GM21737 (cell line): ENCODE data around the gene SEMA4D.

Source experiments
- ATAC-seq: cut with Tn5 transposase; IDR thresholded peaks from one replicate; pipeline ENCODE4 v1.9.1; 2021; ENCODE audit warnings: mild to moderate bottlenecking, moderate library complexity; ENCODE audit not compliant: unreplicated experiment

SEMA4D gene

GRCh38 chr9:89446261-89446960 is 51.5 kb downstream of the SEMA4D start:
- ATAC-seq: no peak

DNA sequence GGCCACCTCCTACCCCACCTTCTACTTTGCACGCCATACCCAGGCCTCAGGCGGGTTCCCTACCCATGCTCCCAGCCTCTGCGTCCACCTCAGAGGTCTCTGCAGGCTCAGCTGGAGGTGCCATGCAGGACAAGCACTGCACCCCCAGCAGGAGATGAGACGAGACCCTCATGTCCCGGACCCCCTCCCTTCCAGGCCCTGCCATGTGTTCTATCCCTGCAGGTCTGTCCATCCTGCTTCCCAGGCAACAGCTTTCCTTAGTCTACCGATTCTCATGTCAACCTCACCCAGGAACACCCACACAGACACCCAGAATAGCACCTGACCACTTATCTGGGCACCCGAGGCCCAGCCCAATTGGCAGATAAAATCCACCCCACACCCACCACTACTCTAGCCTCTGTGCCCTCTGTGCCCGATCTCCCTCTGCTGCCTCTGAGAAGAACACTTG is 52.1 kb downstream of the SEMA4D start:
- no peak for ATAC-seq

DNA sequence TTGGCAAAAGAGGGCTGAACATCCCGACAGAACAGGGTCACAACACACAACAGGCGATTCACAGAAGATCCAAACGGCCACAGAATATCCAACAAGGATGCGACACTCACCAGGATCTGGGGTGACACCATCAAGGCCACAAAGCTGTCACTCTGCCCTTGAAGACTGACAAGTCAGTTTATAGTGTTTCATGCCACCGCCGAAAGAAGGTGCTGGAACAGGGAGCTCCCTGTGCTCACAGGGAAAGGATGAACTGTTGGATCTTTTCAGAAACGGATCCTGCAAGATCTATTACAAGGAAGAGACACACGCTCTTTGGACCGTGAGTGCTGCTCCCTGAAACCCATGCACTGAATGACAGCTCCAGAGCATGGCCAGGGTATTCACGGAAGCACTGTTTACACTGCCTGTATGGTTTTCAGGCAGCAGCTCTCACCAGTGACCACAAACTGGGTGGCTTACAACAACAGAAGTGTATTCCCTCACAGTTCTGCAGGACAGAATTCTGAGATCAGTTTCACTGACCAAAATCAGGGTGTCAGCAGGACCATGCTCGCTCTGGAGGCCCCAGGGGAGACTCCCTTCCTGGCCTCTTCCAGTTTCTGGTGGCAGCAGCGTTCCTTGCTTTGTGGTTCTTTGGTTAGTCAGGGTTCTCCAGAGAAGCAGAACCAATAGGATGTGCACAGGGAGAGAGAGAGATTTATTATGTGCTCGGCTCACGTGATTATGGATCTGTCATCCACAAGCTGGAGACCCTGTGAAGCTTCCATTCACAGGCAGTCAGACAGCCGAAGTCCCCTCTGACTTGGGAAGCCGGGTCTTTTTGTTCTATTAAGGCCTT is 52.8 kb downstream of the SEMA4D start:
- no peak for ATAC-seq

GRCh38 chr9:89444274-89444673 is 53.6 kb downstream of the SEMA4D start:
- ATAC-seq: no peak

- ATAC-seq: no peak
Measured at GRCh38 chr9:89442981-89443814, 54.7 kb downstream of the SEMA4D start.

GRCh38 chr9:89442501-89442978 is 55.4 kb downstream of the SEMA4D start:
- ATAC-seq: no peak

- no peak for ATAC-seq
Measured at GRCh38 chr9:89441986-89442385, 55.9 kb downstream of the SEMA4D start.

DNA sequence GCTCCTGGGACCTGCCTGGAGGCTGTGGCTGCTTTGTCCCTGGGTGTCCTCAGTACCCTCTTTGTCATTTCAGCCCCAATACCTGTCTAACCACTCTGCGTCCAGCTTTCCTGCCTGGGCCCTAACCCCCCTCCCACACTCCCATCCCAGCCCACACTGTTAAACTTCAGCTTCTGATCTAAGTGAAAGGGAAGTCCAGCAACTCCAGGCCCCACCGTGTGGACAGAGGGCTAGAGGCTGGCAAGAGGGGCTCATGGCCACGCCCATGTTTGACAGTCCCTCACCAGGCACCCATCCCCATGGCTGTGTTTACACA is 56.3 kb downstream of the SEMA4D start:
- ATAC-seq: no peak

GRCh38 chr9:89440951-89441654 is 56.8 kb downstream of the SEMA4D start:
- ATAC-seq: no peak

GRCh38 chr9:89440548-89440947 is 57.4 kb downstream of the SEMA4D start:
- no peak for ATAC-seq

DNA sequence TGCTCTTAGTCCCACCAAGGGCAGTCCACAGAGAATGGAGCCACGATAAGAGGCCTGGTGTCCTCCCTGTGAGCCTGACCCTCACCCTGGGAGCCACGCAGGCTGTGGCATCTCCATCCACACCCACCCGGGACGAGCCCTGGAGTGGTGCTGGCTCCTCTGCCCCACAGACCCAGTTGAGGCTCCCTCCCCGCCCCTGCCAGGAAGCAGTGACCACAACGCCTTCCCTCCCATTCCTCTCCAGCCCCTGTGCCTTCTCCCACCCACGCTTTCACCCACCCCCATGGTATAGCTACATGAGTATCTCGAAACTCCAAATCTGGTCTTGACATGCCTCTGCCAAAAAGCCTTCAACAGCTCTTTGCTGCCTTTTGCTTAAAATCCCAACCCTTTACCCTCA is 57.9 kb downstream of the SEMA4D start:
- ATAC-seq: no peak

- no peak for ATAC-seq
Measured at GRCh38 chr9:89439571-89439970, 58.3 kb downstream of the SEMA4D start.

- no peak for ATAC-seq
Measured at GRCh38 chr9:89438194-89438593, 59.7 kb downstream of the SEMA4D start.

- ATAC-seq: no peak
Measured at GRCh38 chr9:89437772-89438171, 60.1 kb downstream of the SEMA4D start.

GRCh38 chr9:89436963-89437625 is 60.8 kb downstream of the SEMA4D start:
- ATAC-seq: no peak

DNA sequence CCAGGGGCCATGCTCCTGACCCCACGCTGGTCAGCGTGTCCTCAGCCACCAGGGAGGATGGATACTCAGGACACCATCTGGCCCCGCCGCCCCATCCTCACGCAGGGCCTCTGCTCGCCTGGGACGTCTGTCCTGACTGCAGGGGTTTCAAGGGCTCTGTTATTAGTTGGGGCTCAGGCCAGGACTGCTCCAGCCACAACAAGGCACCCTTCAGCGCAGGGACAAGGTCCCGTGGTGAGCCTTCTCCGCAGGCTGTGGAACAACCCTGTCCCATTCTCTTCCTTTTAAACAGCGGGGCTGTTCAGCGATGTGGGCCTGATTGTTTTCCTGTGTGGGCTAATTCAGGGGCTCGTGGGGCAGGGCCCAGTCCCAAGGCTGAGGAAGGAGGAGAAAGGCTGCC is 61.6 kb downstream of the SEMA4D start:
- ATAC-seq: no peak

- ATAC-seq: no peak
Measured at GRCh38 chr9:89435071-89435823, 62.7 kb downstream of the SEMA4D start.

- ATAC-seq: no peak
Measured at GRCh38 chr9:89434636-89435035, 63.3 kb downstream of the SEMA4D start.

- no peak for ATAC-seq
Measured at GRCh38 chr9:89433826-89434225, 64.1 kb downstream of the SEMA4D start.
